SK-N-MC (cell line): Measurements from ENCODE around the gene DCAF8.
"Not testable (repeated sequence)": the region's sequence is repeated elsewhere in the genome, so short reads cannot be mapped to it uniquely, and the experiment has no call there.

Experiments used
- DNase-seq: peaks from one replicate; pipeline ENCODE4 v3.0.0-alpha.2; 2011; ENCODE audit warnings: low read depth, low spot score
- H3K27ac ChIP-seq: fragments of 200-600 bp; sonication (generic); 2 replicates; pipeline ENCODE4 v1.5.1; 2016; ENCODE audit warnings: mixed run types
- H3K36me3 ChIP-seq: fragments of 200-600 bp; sonication (generic); 2 replicates; pipeline ENCODE4 v1.6.1; 2017; ENCODE audit warnings: antibody characterized with exemption, low read length, mixed read lengths; ENCODE audit not compliant: insufficient read depth
- H3K4me3 ChIP-seq: fragments of 200-600 bp; sonication (generic); 2 replicates; pipeline ENCODE4 v1.5.1; 2016
- H3K9ac ChIP-seq: fragments of 200-600 bp; sonication (generic); 2 replicates; pipeline ENCODE4 v1.8.0; 2017; ENCODE audit warnings: mixed run types, mixed read lengths; ENCODE audit not compliant: insufficient read length
- H3K9me3 ChIP-seq: fragments of 200-600 bp; sonication (generic); 2 replicates; pipeline ENCODE4 v1.6.1; 2017; ENCODE audit warnings: low read depth, mild to moderate bottlenecking, antibody characterized with exemption, low read length, moderate library complexity, mixed read lengths
- EZH2 ChIP-seq: fragments of 200-600 bp; sonication (generic); IDR thresholded peaks from one replicate; pipeline ENCODE4 v1.6.1; 2017; ENCODE audit warnings: antibody characterized with exemption
- FOXP2 ChIP-seq: optimal IDR thresholded peaks from 2 replicates; pipeline ENCODE3; 2011; ENCODE audit warnings: mild to moderate bottlenecking, moderate library complexity; ENCODE audit not compliant: insufficient read depth; ENCODE audit errors: extremely low read length, control extremely low read depth
- POLR2AphosphoS5 ChIP-seq: IDR thresholded peaks from 2 replicates; pipeline ENCODE4 v1.6.1; 2012; ENCODE audit warnings: mild to moderate bottlenecking, low read depth, low read length, borderline replicate concordance

The DCAF8 gene

DNA sequence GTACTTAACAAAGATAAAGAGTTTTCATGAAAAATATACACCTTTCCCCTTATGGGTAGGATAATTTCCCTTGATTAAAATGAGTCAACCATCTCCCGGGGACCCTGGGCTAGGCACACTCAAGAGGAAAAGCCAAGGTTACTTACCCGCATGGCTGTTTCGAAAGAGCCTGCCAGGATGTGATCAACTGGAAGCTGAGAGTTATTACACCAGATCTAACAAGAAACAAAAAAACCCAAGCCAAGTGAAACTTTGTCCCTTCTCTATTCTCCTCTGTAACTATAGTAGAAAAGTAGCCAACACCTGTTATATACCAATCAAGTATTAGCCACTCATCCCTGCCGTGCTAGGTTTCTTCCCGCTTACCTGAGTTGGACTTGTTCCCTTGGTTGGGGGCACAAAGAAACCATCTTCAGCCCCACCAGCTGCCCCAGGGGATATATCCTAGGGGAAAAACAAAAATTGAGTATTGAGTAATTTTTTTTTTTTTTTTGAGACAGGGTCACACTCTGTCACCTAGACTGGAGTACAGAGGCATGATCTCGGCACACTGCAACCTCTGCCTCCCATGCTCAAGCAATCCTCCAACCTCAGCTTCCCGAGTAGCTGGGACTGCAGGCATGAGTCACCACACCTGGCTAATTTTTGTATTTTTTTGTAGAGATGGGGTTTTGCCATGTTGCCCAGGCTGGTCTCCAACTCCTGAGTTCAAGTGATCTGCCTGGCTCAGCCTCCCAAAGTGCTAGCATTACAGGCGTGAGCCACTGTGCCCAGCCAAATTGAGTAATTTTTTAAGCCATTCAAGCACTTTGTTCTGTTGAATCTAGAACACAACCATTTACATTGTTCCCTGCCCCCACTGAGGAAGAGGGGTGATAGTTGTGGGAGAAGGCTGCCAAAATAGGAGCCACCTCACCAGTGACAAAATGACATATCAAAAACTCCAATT is 30.9 kb upstream of the DCAF8 start:
- H3K27ac ChIP-seq, result no peak overlapping the region
- DNase-seq, result no peak
- H3K4me3 ChIP-seq, result no peak overlapping the region
- H3K9me3 ChIP-seq, result no peaks in the 10 kb centered on the region
- peaks cover 93% of the 10 kb centered on the region for H3K36me3 ChIP-seq
- no peak overlapping the region for H3K9ac ChIP-seq
- TF ChIP-seq FOXP2, result no peak
- no peak for TF ChIP-seq EZH2
- no peak for TF ChIP-seq POLR2AphosphoS5

DNA sequence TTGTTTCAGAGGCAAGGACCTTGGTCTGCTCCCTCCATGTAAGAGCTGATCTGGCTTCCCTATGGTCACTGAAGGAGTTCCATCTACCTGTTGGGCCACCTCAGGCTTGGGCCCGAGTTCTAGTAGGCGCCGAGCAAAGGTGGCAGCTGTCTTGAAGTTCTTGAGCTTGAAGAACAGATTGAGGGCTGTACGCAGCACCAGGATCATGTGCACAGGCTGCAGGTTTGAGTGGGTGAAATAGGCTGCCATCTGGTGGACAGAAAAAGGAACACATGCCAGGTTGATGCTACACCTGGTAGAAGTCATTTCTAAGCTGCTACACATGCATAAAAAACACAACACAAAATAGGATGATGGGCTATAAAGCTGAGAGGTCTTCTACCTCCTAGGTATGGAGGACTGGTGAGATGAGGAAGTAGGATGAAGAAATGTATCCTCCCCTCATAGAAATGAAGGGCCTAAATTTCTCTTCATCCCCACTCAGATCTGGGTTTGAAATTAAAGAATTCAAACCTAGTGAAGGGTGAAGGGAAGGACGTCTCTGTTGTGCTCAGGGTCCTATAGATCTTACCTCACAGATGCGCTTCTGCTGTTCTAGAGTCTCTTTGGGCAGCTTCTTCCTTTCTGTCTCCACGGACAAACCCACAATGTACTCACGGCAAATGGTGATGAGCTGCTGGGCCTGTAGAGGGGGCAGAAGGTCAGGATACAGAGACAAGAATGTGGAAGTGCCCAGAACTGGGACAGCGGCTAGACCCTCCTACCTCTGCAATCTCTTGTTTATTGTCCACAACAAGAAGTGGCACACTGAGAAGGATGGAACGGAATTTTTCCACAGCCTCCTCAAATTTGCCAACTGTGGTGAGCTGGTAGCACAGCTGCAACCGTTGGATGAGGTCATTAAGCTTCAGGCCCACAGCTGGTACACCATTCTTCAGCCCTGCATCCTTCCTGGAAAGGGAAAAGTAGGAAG is 29.2 kb upstream of the DCAF8 start:
- peaks cover 76% of the 10 kb centered on the region for H3K36me3 ChIP-seq
- H3K4me3 ChIP-seq, result no peak overlapping the region
- no peaks in the 10 kb centered on the region for H3K9me3 ChIP-seq
- no peak overlapping the region for H3K27ac ChIP-seq
- TF ChIP-seq EZH2 (no peak), POLR2AphosphoS5 (no peak), FOXP2 (no peak)
- no peak overlapping the region for H3K9ac ChIP-seq
- DNase-seq, result no peak

- not testable (repeated sequence) for H3K9me3 ChIP-seq, H3K27ac ChIP-seq, H3K4me3 ChIP-seq, DNase-seq, H3K9ac ChIP-seq
- H3K36me3 ChIP-seq, result peaks cover 39% of the 10 kb centered on the region
These were observed 25.4 kb upstream of the DCAF8 start for GRCh38 chr1:160287769-160288168.

DNA sequence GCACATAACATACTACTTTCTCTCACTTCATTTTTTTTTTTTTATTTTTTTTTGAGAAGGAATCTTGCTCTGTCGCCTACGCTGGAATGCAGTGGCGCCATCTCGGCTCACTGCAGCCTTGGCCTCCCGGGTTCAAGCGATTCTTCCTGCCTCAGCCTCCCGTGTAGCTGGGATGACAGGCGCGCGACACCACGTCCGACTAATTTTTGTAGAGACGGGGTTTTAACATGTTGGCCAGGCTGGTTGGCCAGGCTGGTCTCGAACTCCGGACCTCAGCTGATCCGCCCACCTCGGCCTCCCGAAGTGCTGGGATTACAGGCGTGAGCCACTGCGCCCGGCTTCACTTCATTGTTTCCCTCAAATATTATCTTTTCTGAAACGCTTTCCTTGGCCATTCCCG is 23.2 kb upstream of the DCAF8 start:
- DNase-seq, result no peak
- Histone ChIP-seq H3K27ac (no peak overlapping the region), H3K4me3 (peak overlapping the region; percentile 89), H3K36me3 (peaks cover 32% of the 10 kb centered on the region), H3K9ac (peak overlapping the region; percentile 93), H3K9me3 (no peaks in the 10 kb centered on the region)
- no peak for TF ChIP-seq EZH2
- no peak for TF ChIP-seq FOXP2
- TF ChIP-seq POLR2AphosphoS5, result no peak

DNA sequence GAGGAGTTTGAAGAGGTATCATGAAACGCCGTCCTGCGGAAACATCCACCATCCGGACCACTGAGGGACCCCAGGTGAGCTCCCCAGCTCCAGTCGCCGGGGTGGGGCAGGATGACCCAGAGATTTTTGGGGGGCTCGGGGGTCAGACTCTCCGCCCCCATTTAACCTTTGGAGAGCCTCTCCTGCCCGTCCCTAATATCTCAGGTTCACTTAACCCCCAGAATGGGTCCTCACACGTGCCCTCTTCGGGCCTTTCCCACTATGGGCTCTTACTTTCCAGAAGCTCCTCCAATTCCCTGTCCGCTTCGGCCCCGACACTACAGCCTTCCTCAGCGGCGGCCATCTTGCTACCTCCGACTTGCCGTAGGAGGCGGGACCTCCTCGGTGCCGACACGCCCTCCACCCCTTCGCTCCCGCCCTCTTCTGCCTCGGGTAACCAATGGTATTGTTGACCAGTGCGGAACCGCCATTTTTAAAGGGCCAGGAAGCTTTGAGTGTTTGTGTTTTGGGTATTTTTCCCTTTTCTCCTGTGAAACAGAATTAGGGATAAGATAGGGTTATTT is 22.5 kb upstream of the DCAF8 start, which contains the start of gene PEX19:
Gene PEX19 (minus strand): TSS at position 352 of the 563 bp plus-strand sequence. CDS start 9 bp downstream, at position 343.
- H3K4me3 ChIP-seq, result peak within 1 kb of the TSS; percentile 89
- DNase-seq, result peak; percentile 61
- H3K9me3 ChIP-seq, result no peaks in the 10 kb centered on the region
- peak within 1 kb of the TSS; percentile 93 for H3K9ac ChIP-seq
- no peak for TF ChIP-seq EZH2
- TF ChIP-seq POLR2AphosphoS5, result peak; percentile 94
- no peak for TF ChIP-seq FOXP2
- peaks cover 32% of the 10 kb centered on the region for H3K36me3 ChIP-seq
- H3K27ac ChIP-seq, result peak within 1 kb of the TSS; percentile 51; the same call in 1 of the 2 replicates

DNA sequence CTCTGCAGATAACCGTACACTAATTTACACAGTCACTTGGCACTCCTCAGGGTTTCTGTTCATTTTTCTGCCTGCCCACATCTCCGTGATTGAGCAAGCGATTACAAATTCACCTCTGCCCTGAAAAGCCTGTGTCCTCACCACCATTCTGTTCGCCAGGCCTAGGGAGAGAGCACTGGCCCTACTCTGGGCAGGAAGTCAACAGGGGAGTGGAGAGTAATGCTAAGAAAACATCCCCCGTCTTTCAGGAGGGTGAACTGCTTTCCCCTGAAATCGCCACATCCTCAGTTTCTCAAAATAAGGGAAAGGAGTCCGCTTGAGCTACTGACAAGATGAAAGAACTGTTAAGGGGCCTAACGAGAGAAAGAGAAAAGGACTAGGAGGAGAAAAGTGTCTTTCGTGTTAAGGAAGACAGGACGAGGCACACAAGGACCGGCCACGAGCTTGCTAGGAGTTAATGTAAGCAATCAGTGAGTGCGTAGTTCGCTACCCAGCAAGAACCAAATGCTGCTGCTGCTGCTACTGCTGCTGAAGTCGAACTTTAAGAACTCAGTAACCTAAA is 22.0 kb upstream of the DCAF8 start:
- H3K36me3 ChIP-seq, result peaks cover 32% of the 10 kb centered on the region
- 0 out of 2 replicates have a peak overlapping the region, but pooled peaks have one; percentile 51 for H3K27ac ChIP-seq
- H3K9me3 ChIP-seq, result no peaks in the 10 kb centered on the region
- TF ChIP-seq FOXP2, result no peak
- no peak for TF ChIP-seq EZH2
- no peak for TF ChIP-seq POLR2AphosphoS5
- no peak for DNase-seq
- peak overlapping the region; percentile 89 for H3K4me3 ChIP-seq
- peak overlapping the region; percentile 93 for H3K9ac ChIP-seq

GRCh38 chr1:160282807-160283206 is 20.5 kb upstream of the DCAF8 start:
- H3K4me3 ChIP-seq, result no peak overlapping the region
- peaks cover 35% of the 10 kb centered on the region for H3K36me3 ChIP-seq
- H3K27ac ChIP-seq, result no peak overlapping the region
- no peaks in the 10 kb centered on the region for H3K9me3 ChIP-seq
- no peak for DNase-seq
- no peak for TF ChIP-seq POLR2AphosphoS5
- no peak for TF ChIP-seq EZH2
- no peak for TF ChIP-seq FOXP2
- no peak overlapping the region for H3K9ac ChIP-seq
